GM18951 (cell line): ENCODE measurements around the gene THRB.

ENCODE experiments used
- POLR2A ChIP-seq: IDR thresholded peaks from 4 replicates; pipeline ENCODE4 v1.6.1; 2011; ENCODE audit warnings: mild to moderate bottlenecking; ENCODE audit not compliant: insufficient read length, insufficient read depth; ENCODE audit errors: extremely low read depth
- in situ Hi-C: fragments of 300-500 bp; cut with MboI; formaldehyde crosslinking; loops from one replicate; pipeline ENCODE4 v1.12.0; 2022; ENCODE audit warnings: low sequenced_read_pairs, mixed read lengths, inconsistent platforms; ENCODE audit not compliant: unreplicated experiment

The THRB gene

GRCh38 chr3:24521420-24522145, 26.9 kb upstream of the THRB start:
- in situ Hi-C loops = no loop called here
- TF ChIP-seq POLR2A = no peak

DNA sequence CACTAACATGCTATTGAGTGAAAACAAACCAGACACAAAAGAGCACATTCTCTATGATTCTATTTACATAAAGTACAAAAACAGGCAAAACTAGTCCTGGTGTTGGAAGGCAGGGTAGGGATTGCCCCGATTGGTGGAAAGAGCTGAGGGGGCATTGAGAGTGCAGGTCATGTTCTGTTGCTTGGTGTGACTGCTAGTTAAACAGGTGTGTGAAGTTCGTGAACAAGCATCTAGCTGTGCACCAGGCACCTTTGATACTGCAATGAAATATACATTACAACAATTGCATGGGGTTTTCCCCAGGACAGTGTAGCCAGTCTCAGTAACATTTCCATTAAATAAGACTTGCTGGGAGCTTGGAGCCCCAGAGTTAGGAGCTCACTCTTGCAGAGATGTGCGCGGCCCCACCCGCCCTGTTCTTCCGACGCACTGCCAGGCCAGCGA, 26.3 kb upstream of the THRB start:
- no peak for TF ChIP-seq POLR2A
- in situ Hi-C loops = no loop called here

- TF ChIP-seq POLR2A = no peak
- in situ Hi-C loops = no loop called here
Observed at GRCh38 chr3:24520101-24520495, 25.4 kb upstream of the THRB start.

- in situ Hi-C loops = no loop called here
- no peak for TF ChIP-seq POLR2A
Observed at GRCh38 chr3:24519368-24520100, 24.9 kb upstream of the THRB start.

DNA sequence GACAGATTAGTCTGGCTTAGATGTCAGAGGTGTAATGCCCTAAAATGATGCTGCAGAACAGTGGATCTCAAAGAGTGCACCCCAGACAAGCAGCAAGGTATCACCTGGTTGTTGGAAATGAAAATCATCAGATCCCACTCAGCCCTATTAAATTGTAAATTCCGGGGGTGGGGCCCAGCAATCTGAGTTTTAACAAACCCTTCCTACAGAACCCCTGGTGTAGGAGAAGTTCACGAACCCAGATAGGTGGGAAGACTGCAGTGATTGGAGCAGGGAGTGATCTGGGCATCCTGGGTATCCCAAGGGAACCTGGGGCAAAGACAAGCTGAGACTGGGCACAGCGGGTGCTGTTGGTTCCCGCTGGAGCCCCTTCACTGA, 24.3 kb upstream of the THRB start:
- in situ Hi-C loops = no loop called here
- no peak for TF ChIP-seq POLR2A

DNA sequence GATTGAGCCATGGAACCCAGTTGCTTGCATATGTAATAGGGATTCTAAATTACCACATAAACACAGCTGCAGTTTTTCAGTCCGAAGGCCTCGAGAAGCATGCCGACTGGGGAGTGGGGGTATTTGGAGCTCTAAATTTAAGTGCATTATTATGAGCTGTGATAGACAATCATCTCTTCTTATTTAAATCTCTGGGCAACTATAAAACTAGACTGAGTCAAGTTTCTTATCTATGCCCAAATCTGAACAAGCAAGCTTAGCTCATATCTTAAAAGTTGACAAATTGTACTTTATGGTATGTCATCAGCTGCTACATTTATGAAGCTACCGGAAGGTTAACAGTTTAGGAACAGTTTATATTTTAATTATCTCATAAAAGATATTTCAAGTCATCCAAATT, 19.5 kb upstream of the THRB start:
- in situ Hi-C loops = no loop called here
- no peak for TF ChIP-seq POLR2A

- in situ Hi-C loops = no loop called here
- no peak for TF ChIP-seq POLR2A
Observed at GRCh38 chr3:24513463-24513862, 18.8 kb upstream of the THRB start.

GRCh38 chr3:24512564-24513197, 18.0 kb upstream of the THRB start:
- in situ Hi-C loops = no loop called here
- no peak for TF ChIP-seq POLR2A

GRCh38 chr3:24510030-24510648, 15.5 kb upstream of the THRB start:
- no peak for TF ChIP-seq POLR2A
- in situ Hi-C loops = no loop called here

DNA sequence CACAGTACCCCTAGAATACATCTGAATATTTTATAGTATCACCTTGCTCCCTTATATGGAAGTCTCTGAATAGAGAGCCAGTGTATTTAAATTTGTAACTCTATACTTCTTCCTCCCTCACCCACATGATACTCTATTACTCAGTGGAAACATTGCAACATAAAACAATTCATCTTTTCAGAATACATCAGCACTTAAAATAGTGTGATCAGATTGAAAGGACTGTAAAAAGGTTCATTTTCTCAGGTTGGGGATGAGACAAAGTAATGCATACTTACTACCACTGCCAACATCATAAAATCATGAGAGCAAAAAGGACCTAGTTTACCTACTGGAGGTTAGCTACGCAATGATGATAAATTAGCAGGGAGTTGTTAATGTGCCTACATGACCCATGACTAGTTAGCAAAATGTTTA, 13.8 kb upstream of the THRB start:
- in situ Hi-C loops = no loop called here
- no peak for TF ChIP-seq POLR2A

DNA sequence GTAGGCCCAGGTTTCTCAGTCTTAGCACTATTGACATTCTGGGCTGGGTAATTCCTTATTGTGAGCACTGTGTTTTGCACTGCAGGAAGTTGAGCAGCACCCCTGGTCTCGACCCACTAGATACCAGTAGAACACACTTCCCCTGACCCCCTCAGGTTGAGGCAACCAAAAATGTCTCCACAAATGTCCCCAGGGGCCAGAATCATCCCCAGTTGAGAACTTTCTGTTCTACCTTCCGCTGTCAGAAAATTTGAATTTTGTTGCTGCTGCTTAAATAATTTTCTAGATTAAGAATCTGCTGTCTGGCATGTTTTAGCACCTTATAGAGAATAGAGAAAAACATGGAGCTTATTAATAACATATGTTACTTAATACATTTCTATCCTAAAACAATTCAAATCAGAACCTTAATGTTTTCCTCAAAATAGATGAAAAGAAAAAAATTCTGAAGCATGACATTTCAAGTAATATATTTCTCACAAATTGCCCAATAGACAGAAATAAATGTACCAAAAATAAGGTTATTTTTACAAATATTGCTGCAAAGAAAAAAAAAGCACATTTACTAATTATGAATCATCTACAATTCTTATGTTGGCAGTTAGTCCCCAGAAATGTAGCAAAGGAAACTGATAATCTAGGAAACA, 13.2 kb upstream of the THRB start:
- in situ Hi-C loops = no loop called here
- TF ChIP-seq POLR2A = no peak

DNA sequence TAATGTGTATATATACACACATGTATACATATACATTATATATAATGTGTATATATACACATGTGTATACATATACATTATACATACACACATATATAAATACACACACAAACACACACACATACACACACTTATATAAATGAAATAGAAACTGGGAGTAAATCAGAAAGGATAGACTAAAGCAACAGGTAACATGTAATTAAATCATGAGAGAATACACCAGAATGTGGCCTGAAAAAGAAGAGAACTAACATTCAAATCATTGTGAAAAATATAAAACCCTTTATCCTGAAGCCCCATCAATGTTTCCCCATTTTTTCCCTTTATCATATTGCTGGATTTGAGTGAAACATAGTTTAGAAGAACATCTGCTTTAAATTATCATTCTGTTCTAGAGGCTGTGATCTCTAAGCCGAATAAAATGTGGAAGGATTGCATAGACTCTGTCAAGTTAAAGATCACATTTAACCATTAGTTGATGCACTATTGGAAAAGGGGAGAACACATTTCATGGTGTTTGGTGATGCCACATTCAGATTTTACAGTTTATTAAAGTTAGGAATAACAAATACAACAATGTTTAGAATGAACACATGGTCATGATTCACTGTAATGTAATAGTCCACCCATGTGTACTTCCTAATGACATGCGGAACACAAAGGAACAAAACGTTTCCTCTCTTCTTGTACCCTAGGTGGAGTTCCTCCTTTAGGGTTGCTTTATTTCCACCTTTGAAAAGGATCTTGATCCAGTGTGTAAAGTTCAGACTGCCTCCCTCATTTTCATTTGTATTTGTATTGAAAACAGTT, 12.5 kb upstream of the THRB start:
- TF ChIP-seq POLR2A = no peak
- in situ Hi-C loops = no loop called here

- in situ Hi-C loops = no loop called here
- no peak for TF ChIP-seq POLR2A
Observed at GRCh38 chr3:24505691-24506550, 11.3 kb upstream of the THRB start.
